Measurements from ENCODE around the gene NEGR1.

DNA sequence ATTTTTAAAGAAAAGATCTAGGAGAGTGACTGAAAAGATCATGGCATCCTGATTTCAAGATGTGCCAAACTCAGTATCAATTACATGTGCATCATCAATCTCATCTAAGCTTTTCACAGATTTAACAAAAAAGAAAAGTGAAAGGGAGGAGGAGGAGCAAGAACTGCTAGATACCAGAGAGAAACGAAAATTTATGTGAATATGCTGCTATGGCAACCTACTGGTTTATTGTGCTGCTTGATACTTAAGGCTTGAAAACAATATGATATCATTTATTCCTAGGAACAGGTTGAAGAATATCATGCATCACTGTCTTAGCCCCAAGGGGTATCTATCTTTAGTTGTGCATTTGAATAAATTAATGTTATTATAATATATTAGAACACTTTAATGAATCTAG, 683.0 kb downstream of the NEGR1 start:
- TF ChIP-seq, protein P1, sequence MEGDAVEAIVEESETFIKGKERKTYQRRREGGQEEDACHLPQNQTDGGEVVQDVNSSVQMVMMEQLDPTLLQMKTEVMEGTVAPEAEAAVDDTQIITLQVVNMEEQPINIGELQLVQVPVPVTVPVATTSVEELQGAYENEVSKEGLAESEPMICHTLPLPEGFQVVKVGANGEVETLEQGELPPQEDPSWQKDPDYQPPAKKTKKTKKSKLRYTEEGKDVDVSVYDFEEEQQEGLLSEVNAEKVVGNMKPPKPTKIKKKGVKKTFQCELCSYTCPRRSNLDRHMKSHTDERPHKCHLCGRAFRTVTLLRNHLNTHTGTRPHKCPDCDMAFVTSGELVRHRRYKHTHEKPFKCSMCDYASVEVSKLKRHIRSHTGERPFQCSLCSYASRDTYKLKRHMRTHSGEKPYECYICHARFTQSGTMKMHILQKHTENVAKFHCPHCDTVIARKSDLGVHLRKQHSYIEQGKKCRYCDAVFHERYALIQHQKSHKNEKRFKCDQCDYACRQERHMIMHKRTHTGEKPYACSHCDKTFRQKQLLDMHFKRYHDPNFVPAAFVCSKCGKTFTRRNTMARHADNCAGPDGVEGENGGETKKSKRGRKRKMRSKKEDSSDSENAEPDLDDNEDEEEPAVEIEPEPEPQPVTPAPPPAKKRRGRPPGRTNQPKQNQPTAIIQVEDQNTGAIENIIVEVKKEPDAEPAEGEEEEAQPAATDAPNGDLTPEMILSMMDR (IDR thresholded peaks at IDR 0.05; ENCODE audit: low read depth, low read length): no peak
- no peak for TF ChIP-seq EZH2phosphoT487 (IDR thresholded peaks at IDR 0.05; ENCODE audit: low read depth)
